GM23338 (cell line): ENCODE measurements around the gene NCAPD2. TPM values are rescaled to one million over a fixed set of nuclear protein-coding genes. Genes with fewer than 3 reads are reported as not detected.

Experiments used
- ATAC-seq: fragments of 200-7000 bp; cut with Tn5 transposase; 3 replicates; pipeline ENCODE4 v1.9.1; 2020
- DNase-seq: peaks from one replicate; pipeline ENCODE4 v3.0.0-alpha.2; 2015; ENCODE audit warnings: low spot score
- H2AFZ ChIP-seq: fragments of 200-600 bp; sonication (generic); 2 replicates; pipeline ENCODE4 v1.8.0; 2016; ENCODE audit warnings: antibody characterized with exemption, mild to moderate bottlenecking, moderate library complexity
- H3F3A ChIP-seq: fragments of 200-600 bp; sonication (generic); replicated peaks from 2 replicates; pipeline ENCODE4 v1.8.0; 2017; ENCODE audit warnings: antibody characterized with exemption, mixed run types, low read depth
- H3K27ac ChIP-seq: fragments of 200-600 bp; sonication (generic); 2 replicates; pipeline ENCODE4 v1.6.1; 2016; ENCODE audit warnings: low read depth
- H3K27me3 ChIP-seq: fragments of 200-600 bp; sonication (generic); 2 replicates; pipeline ENCODE4 v1.8.0; 2016; ENCODE audit warnings: mild to moderate bottlenecking, mixed run types, moderate library complexity; ENCODE audit not compliant: insufficient read depth
- H3K36me3 ChIP-seq: fragments of 200-600 bp; sonication (generic); 2 replicates; pipeline ENCODE4 v1.8.0; 2016; ENCODE audit warnings: mild to moderate bottlenecking; ENCODE audit not compliant: insufficient read depth
- H3K4me1 ChIP-seq: fragments of 200-600 bp; sonication (generic); 2 replicates; pipeline ENCODE4 v1.8.0; 2016; ENCODE audit warnings: mild to moderate bottlenecking, moderate library complexity; ENCODE audit not compliant: insufficient read depth
- H3K4me2 ChIP-seq: fragments of 200-600 bp; sonication (generic); 2 replicates; pipeline ENCODE4 v1.7.1; 2017; ENCODE audit warnings: mixed run types
- H3K4me3 ChIP-seq: fragments of 200-600 bp; sonication (generic); 2 replicates; pipeline ENCODE4 v1.6.1; 2016; ENCODE audit warnings: mixed run types
- H3K79me2 ChIP-seq: fragments of 200-600 bp; sonication (generic); replicated peaks from 2 replicates; pipeline ENCODE4 v1.8.0; 2017; ENCODE audit warnings: mild to moderate bottlenecking; ENCODE audit not compliant: insufficient read depth
- H3K9me2 ChIP-seq: fragments of 200-600 bp; sonication (generic); 2 replicates; pipeline ENCODE4 v1.8.0; 2017; ENCODE audit not compliant: insufficient read depth
- H4K20me1 ChIP-seq: fragments of 200-600 bp; sonication (generic); replicated peaks from 2 replicates; pipeline ENCODE4 v1.8.0; 2017; ENCODE audit warnings: mild to moderate bottlenecking; ENCODE audit not compliant: insufficient read depth
- H3K27ac Mint-ChIP-seq: 2 replicates; pipeline ENCODE4 v1.8.0; 2020; ENCODE audit warnings: inconsistent platforms, mild to moderate bottlenecking, moderate library complexity, mixed read lengths
- H3K27me3 Mint-ChIP-seq: 3 replicates; pipeline ENCODE4 v1.8.0; 2022; ENCODE audit warnings: low read depth, mild to moderate bottlenecking, moderate library complexity, mixed read lengths, inconsistent platforms; ENCODE audit not compliant: insufficient read depth, poor library complexity
- H3K36me3 Mint-ChIP-seq: 3 replicates; pipeline ENCODE4 v1.8.0; 2021; ENCODE audit warnings: low read depth, mild to moderate bottlenecking, inconsistent platforms, moderate library complexity, mixed read lengths
- H3K4me1 Mint-ChIP-seq: 3 replicates; pipeline ENCODE4 v1.8.0; 2020; ENCODE audit warnings: mild to moderate bottlenecking, inconsistent platforms, mixed read lengths
- H3K4me3 Mint-ChIP-seq: 3 replicates; pipeline ENCODE4 v1.8.0; 2021; ENCODE audit warnings: moderate library complexity, mild to moderate bottlenecking, inconsistent platforms, mixed read lengths
- H3K9me3 Mint-ChIP-seq: 3 replicates; pipeline ENCODE4 v1.8.0; 2020; ENCODE audit warnings: moderate library complexity, mild to moderate bottlenecking, inconsistent platforms, mixed read lengths
- CTCF ChIP-seq, 2 experiments: fragments of 200-600 bp in 1 of 2; sonication (generic) in 1 of 2; conservative IDR thresholded peaks; 2 replicates each; pipeline versions ENCODE4 v1.5.1 to v1.6.1; 2016 to 2017; ENCODE audit warnings: antibody characterized with exemption in 2 of 2, low read depth in 2 of 2, mild to moderate bottlenecking in 2 of 2, moderate library complexity in 1 of 2
- EZH2phosphoT487 ChIP-seq: fragments of 200-600 bp; sonication (generic); IDR thresholded peaks from one replicate; pipeline ENCODE4 v1.8.1; 2018; ENCODE audit warnings: antibody characterized with exemption; ENCODE audit not compliant: unreplicated experiment
- REST ChIP-seq: IDR thresholded peaks from one replicate; pipeline ENCODE4 v1.6.1; 2018; ENCODE audit warnings: antibody characterized with exemption; ENCODE audit not compliant: unreplicated experiment
- ZNF462 ChIP-seq: fragments of 250-450 bp; sonication (Bioruptor Pico); IDR thresholded peaks from 2 replicates; pipeline ENCODE4 v1.5.0; 2020; ENCODE audit warnings: mild to moderate bottlenecking, moderate library complexity
- polyA plus RNA-seq: library from polyadenylated mRNA; unstranded; fragments of >200 nt; fragmentation: Nextera tagmentation; extraction: Ambion mirVana; gene quantifications from 2 replicates; pipeline ENCODE4 v1.2.1, GENCODE V29; 2016
- total RNA-seq: library from RNA; depleted of rRNA; stranded (reverse); fragments of >200 nt; shearing (Covaris generic); gene quantifications from 2 replicates; pipeline ENCODE4 v1.2.3, GENCODE V29; 2014

The NCAPD2 gene
- total and polyA plus RNA-seq, 2 experiments from 2014 or later, result 34.2 to 217 TPM

DNA sequence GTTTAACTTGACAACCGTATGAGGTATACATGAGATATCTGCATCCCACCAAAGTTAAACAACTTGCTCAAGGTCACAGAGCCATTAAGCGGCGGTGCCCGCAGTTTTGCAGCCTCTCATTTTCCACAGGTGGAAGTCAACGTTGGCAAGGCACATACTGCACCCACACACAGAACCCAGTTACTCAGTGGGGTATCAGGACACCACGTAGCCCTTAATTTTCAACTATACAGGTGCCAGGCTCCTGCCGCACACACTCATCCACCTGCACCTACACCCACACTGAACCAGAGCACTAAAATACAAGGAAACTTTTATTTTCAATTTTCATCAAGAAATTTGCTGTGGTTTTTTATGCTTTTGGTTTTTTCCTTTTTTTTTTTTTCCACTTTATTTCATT is 75.9 kb downstream of the NCAPD2 start (continued):
- TF ChIP-seq REST, result no peak

GRCh38 chr12:6570264-6570887 is 76.5 kb downstream of the NCAPD2 start:
- no peak overlapping the region for H3K4me3 ChIP-seq
- H4K20me1 ChIP-seq, result peaks cover 12% of the 10 kb centered on the region
- H3K9me2 ChIP-seq, result no peaks in the 10 kb centered on the region
- H3K27me3 ChIP-seq, result no peaks in the 10 kb centered on the region
- peak overlapping the region; percentile 99 for H3K27ac ChIP-seq
- Mint-ChIP-seq H3K27me3 (peaks cover 22% of the 10 kb centered on the region), H3K4me3 (peak overlapping the region; percentile 99; the same call in 1 of the 3 replicates), H3K36me3 (peaks cover 90% of the 10 kb centered on the region), H3K27ac (peak overlapping the region; percentile 73; the same call in 1 of the 2 replicates), H3K4me1 (peaks cover 18% of the 10 kb centered on the region), H3K9me3 (no peaks in the 10 kb centered on the region)
- peaks cover 61% of the 10 kb centered on the region for H3K36me3 ChIP-seq
- TF ChIP-seq CTCF (conservative IDR thresholded peaks at IDR 0.05; ENCODE audit: low read depth in 2 of 2) (peak; percentile 73 to 83), EZH2phosphoT487 (no peak), ZNF462 (CRISPR knock-in tag) (no peak)
- DNase-seq (peak; percentile 85), ATAC-seq (peak; percentile 67)
- H3K79me2 ChIP-seq, result peaks cover 32% of the 10 kb centered on the region
- H2AFZ ChIP-seq, result no peak overlapping the region
- peaks cover 20% of the 10 kb centered on the region for H3K4me1 ChIP-seq
- H3K4me2 ChIP-seq, result no peak overlapping the region
- peaks cover 62% of the 10 kb centered on the region for H3F3A ChIP-seq
